ENCODE measurements around the gene KPNA6. TPM values are rescaled to one million over a fixed set of nuclear protein-coding genes. Genes with fewer than 3 reads are reported as not detected.
A peak's percentile ranks its signal among the peaks of the same experiment; 100 is the strongest.

KPNA6 gene
- total and polyA plus RNA-seq, 9 of the 15 experiments (the other 6 are each of a cell fraction or from before 2014, with no cell fraction given), result 20.1 to 54.6 (median 32.2) TPM

DNA sequence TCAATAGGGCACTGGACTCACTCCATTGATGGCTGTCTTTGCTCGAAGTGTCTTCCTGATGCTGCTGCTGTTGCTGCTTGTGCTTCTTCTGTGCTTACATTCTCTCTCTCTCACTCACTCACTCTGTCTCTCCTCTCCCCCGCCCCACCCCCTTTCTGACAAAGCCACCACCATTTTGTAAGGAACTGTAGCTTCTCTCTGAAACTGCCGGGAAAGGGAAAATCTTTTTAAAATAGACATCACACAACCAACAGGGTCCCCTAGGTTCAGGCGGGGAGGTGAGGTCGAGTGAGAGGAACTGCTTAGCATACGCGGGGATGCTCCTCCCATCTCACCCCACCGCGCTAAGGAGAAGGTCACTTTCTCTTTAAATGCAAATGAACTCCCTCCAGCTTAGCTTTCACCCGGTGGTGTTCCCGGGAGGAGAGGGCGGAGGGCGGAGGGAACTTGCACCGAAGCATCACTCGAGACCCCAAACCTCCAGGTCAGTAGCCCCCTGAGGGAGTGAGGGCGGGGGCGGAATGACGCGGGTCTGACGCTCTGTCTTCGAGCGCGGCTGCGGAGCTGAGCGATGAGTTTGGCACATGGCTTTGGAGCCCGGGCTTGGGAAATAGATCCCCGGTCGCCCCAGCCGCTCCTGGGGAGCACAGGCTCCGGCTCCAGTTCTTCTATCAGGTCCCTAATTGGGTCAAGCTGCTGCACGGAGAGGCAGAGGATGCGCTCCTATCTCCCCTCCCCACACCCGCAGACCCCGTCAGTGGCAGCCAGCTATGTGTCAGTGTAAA lies 92.6 kb downstream of the KPNA6 start, which contains the start of gene CCDC28B (continued):
- TF ChIP-seq L3MBTL2 (IDR thresholded peaks at IDR 0.05), result peak; percentile 99
- TF ChIP-seq ETV1 (tag; conservative IDR thresholded peaks at IDR 0.05; ENCODE audit: low read depth), result no peak
- no peak for TF ChIP-seq ZNF318 (IDR thresholded peaks at IDR 0.05; ENCODE audit: borderline replicate concordance in 1 of 2, low read depth in 1 of 2)
- TF ChIP-seq MIER1 (IDR thresholded peaks at IDR 0.05; ENCODE audit: low read depth), result no peak
- peak; percentile 38; the same call in 1 of the 2 replicates for TF ChIP-seq ATF7 (IDR thresholded peaks at IDR 0.05)
- TF ChIP-seq POLR2AphosphoS5 (IDR thresholded peaks at IDR 0.05; ENCODE audit: control insufficient read depth, insufficient read depth, low read depth, low read length), result no peak
- TF ChIP-seq STAG1 (CRISPR knock-in tag; IDR thresholded peaks at IDR 0.05; ENCODE audit: borderline replicate concordance), result no peak
- TF ChIP-seq CEBPG (CRISPR knock-in tag; IDR thresholded peaks at IDR 0.05), result no peak; the same call in none of the 2 replicates
- TF ChIP-seq CEBPG (tag; conservative IDR thresholded peaks at IDR 0.05 in 1 of 2, IDR thresholded peaks at IDR 0.05 in 1 of 2), result no peak
- no peak for TF ChIP-seq TCFL5 (CRISPR knock-in tag; conservative IDR thresholded peaks at IDR 0.05)
- TF ChIP-seq PKNOX1 (IDR thresholded peaks at IDR 0.05), result peak; percentile 34; the same call in 1 of the 2 replicates
- TF ChIP-seq, protein P1, sequence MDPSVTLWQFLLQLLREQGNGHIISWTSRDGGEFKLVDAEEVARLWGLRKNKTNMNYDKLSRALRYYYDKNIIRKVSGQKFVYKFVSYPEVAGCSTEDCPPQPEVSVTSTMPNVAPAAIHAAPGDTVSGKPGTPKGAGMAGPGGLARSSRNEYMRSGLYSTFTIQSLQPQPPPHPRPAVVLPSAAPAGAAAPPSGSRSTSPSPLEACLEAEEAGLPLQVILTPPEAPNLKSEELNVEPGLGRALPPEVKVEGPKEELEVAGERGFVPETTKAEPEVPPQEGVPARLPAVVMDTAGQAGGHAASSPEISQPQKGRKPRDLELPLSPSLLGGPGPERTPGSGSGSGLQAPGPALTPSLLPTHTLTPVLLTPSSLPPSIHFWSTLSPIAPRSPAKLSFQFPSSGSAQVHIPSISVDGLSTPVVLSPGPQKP (CRISPR knock-in tag; IDR thresholded peaks at IDR 0.05), result no peak
- TF ChIP-seq ZBTB7A (IDR thresholded peaks at IDR 0.05; ENCODE audit: borderline replicate concordance, control insufficient read depth, low read depth, low read length), result peak; percentile 55
- TF ChIP-seq, protein P2, sequence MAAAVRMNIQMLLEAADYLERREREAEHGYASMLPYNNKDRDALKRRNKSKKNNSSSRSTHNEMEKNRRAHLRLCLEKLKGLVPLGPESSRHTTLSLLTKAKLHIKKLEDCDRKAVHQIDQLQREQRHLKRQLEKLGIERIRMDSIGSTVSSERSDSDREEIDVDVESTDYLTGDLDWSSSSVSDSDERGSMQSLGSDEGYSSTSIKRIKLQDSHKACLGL (CRISPR knock-in tag; IDR thresholded peaks at IDR 0.05; ENCODE audit: borderline replicate concordance, poor library complexity, severe bottlenecking), result no peak
- TF ChIP-seq RUNX1 (IDR thresholded peaks at IDR 0.05; ENCODE audit: low read depth), result no peak
- no peak for TF ChIP-seq ESRRB (CRISPR knock-in tag; IDR thresholded peaks at IDR 0.05; ENCODE audit: borderline replicate concordance)
